Adrenal gland (tissue), 12 donors: Measurements from ENCODE around the gene AK5. TPM values are rescaled to one million over a fixed set of nuclear protein-coding genes. Genes with fewer than 3 reads are reported as not detected.

Source experiments
- DNase-seq, 7 donors: peaks; one replicate each; pipeline ENCODE4 v3.0.0-alpha.2; 2019 to 2020
- H3K27ac ChIP-seq, 5 donors: fragments of 200-600 bp; sonication (generic) in 4 of 5; 1 replicate in 3 of 5; 2 replicates in 2 of 5; pipeline versions ENCODE4 v1.5.1 to v1.8.0; 2016 to 2020; ENCODE audit warnings: mild to moderate bottlenecking in 1 of 5
- H3K27me3 ChIP-seq: fragments of 200-600 bp; 2 replicates; pipeline ENCODE4 v1.8.0; 2021
- H3K36me3 ChIP-seq, 2 donors: fragments of 200-600 bp; replicated peaks in 1 of 2; 1 replicate in 1 of 2; 2 replicates in 1 of 2; pipeline versions ENCODE4 v1.5.1 to v1.8.0; 2018 to 2022
- H3K4me1 ChIP-seq, 2 donors: fragments of 200-600 bp; replicated peaks in 1 of 2; 1 replicate in 1 of 2; 2 replicates in 1 of 2; pipeline versions ENCODE4 v1.5.1 to v1.8.0; 2018 to 2021
- H3K4me3 ChIP-seq, 4 donors: fragments of 200-600 bp; sonication (generic) in 3 of 4; one replicate each; pipeline ENCODE4 v1.5.1; 2016 to 2018
- H3K9me3 ChIP-seq, 3 donors: fragments of 200-600 bp; sonication (generic) in 1 of 3; replicated peaks in 1 of 3; 1 replicate in 2 of 3; 2 replicates in 1 of 3; pipeline versions ENCODE4 v1.5.1 to v1.8.0; 2016 to 2021
- POLR2A ChIP-seq, 2 donors: fragments of 450-650 bp; IDR thresholded peaks; one replicate each; pipeline ENCODE4 v1.6.1; 2017; ENCODE audit warnings: antibody characterized with exemption in 2 of 2, mild to moderate bottlenecking in 2 of 2, moderate library complexity in 1 of 2
- WGBS, 4 donors: extraction: QIAGEN DNeasy Blood & Tissue Kit in 2 of 4; methylation state at CpG; one replicate each; pipeline versions ENCODE4 v1.1.5 to v1.1.7; 2013 to 2017; 5-methylcytosine and 5-hydroxymethylcytosine counted together
- intact Hi-C, 2 donors: fragments of 100-400 bp; cut with DNase I; formaldehyde crosslinking; loops; one replicate each; pipeline versions ENCODE4 v1.14.1 to v1.15.0; 2022 to 2023
- polyA plus RNA-seq, 3 donors: library from polyadenylated mRNA; stranded (reverse); fragments of 200-250 nt in 2 of 3; fragments of 350-450 nt in 1 of 3; fragmentation: Illumina TruSeq in 1 of 3; extraction: RNeasy Lipid Tissue Mini Kit (QIAGEN cat#74804) in 1 of 3; gene quantifications; one replicate each; pipeline ENCODE4 v1.2.3, GENCODE V29; 2013 to 2014
- total RNA-seq, 9 donors: library from RNA; depleted of rRNA in 4 of 9; stranded (reverse); fragments of >200 nt in 4 of 9; fragments of 120-200 nt in 1 of 9; fragmentation: NEBNext Ultra II Directional in 1 of 9; extraction: Animal tissue kit (Norgen Biotek cat#: 25700) in 1 of 9; gene quantifications; one replicate each; pipeline versions ENCODE4 v1.1.0 to v1.2.4, GENCODE V29; 2013 to 2023
- TF ChIP-seq, protein P1 (sequence below), 6 experiments: fragments of 450-650 bp in 4 of 6; fragments of 200-600 bp in 2 of 6; sonication (generic) in 1 of 6; IDR thresholded peaks; 1 replicate in 5 of 6; 2 replicates in 1 of 6; pipeline versions ENCODE4 v1.5.1 to v1.8.0; 2016 to 2021; ENCODE audit warnings: antibody characterized with exemption in 6 of 6, mild to moderate bottlenecking in 2 of 6, moderate library complexity in 1 of 6
- donor health status: healthy with polysubstance abuse.
- donor health status: Bipolar disorder and iron deficiency.
- donor health status: DM: yes; HTN: yes; CAD: no.
- donor health status: DM: no; HTN: no; CAD: no.
- donor health status: DM: no; HTN: no; CAD: no.
- donor health status: DM: yes; HTN: yes; CAD: no.

AK5 gene
- total and polyA plus RNA-seq, 12 donors = 0.34 to 2.3 (median 1.1) TPM; not detected in 4

DNA sequence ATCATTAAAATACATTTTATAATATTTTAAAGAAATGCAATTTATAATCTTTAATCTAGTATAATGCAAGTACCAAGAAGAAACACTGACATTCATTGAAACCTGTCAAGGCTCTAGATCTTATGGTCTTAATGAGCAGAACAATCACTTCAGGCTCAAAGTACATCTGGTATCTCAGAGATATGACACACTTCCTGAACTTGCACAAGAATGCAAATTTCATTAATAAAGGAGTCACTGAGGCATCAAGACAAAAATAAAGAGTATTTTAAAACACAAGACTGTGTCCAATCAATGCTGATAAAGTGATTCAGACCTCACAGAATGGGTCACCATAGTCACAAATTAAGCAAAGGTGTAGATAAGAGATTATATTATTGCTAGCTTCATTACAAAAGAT lies 178.1 kb downstream of the AK5 start:
- no peaks in the 10 kb centered on the region for H3K4me1 ChIP-seq
- H3K27ac ChIP-seq = no peak overlapping the region
- H3K4me3 ChIP-seq = no peak overlapping the region
- TF ChIP-seq POLR2A (IDR thresholded peaks at IDR 0.05) = no peak
- TF ChIP-seq, protein P1, sequence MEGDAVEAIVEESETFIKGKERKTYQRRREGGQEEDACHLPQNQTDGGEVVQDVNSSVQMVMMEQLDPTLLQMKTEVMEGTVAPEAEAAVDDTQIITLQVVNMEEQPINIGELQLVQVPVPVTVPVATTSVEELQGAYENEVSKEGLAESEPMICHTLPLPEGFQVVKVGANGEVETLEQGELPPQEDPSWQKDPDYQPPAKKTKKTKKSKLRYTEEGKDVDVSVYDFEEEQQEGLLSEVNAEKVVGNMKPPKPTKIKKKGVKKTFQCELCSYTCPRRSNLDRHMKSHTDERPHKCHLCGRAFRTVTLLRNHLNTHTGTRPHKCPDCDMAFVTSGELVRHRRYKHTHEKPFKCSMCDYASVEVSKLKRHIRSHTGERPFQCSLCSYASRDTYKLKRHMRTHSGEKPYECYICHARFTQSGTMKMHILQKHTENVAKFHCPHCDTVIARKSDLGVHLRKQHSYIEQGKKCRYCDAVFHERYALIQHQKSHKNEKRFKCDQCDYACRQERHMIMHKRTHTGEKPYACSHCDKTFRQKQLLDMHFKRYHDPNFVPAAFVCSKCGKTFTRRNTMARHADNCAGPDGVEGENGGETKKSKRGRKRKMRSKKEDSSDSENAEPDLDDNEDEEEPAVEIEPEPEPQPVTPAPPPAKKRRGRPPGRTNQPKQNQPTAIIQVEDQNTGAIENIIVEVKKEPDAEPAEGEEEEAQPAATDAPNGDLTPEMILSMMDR (IDR thresholded peaks at IDR 0.05) = no peak
- no peaks in the 10 kb centered on the region for H3K9me3 ChIP-seq
- peaks cover 4% of the 10 kb centered on the region for H3K27me3 ChIP-seq
- intact Hi-C loops = no loop called here
- H3K36me3 ChIP-seq = no peaks in the 10 kb centered on the region
- DNase-seq = no peak

DNA sequence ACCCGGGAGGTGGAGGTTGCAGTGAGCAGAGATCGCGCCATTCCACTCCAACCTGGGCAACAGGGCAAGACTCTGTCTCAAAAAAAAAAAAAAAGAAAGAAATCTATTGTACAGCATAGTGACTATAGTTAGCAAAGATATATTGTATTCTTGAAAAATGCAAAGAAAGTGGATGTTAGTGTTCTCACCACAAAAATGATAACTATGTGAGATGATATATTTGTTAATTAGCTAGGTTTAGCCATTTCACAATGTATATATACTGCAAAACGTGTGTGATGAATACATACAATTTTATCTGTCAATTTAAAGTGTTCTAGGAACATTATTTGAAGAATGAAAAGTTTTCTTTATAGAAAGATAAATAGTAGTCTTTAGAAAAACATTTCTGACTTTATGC lies 179.9 kb downstream of the AK5 start:
- intact Hi-C loops = no loop called here
- no peak for DNase-seq
- no peaks in the 10 kb centered on the region for H3K36me3 ChIP-seq
- H3K27ac ChIP-seq = no peak overlapping the region
- no peaks in the 10 kb centered on the region for H3K4me1 ChIP-seq
- no peak overlapping the region for H3K4me3 ChIP-seq
- H3K9me3 ChIP-seq = no peaks in the 10 kb centered on the region
- TF ChIP-seq, protein P1 (IDR thresholded peaks at IDR 0.05) = no peak
- peaks cover 4% of the 10 kb centered on the region for H3K27me3 ChIP-seq
- 71 to 76% (median 73%) methylated on average over 4 of the region's 4 CpGs for WGBS, 4 donors

DNA sequence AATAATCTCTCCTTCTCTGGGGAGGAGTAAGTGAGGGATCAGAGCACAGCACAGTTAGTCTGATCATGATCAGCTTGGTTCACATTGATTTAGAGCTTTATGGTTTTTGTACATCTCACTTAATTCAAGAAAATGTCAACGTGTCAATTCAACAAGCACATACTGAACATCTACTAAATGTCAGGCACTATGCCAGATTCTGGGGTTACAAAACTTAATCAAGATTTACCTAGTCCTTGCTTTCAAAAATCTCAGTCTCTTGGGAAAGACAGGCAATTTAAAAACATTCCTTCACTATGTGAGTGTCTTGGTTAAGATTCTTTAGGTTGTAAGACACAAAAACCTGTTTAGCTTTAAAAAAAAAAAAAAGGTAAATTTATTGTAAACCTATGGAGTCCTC lies 181.4 kb downstream of the AK5 start:
- Histone ChIP-seq H3K9me3 (no peaks in the 10 kb centered on the region), H3K36me3 (no peaks in the 10 kb centered on the region), H3K4me1 (no peaks in the 10 kb centered on the region), H3K27ac (no peak overlapping the region), H3K27me3 (peaks cover 4% of the 10 kb centered on the region), H3K4me3 (no peak overlapping the region)
- no peak for TF ChIP-seq POLR2A (IDR thresholded peaks at IDR 0.05)
- TF ChIP-seq, protein P1 (IDR thresholded peaks at IDR 0.05) = no peak
- intact Hi-C loops = no loop called here
- DNase-seq = no peak
- 74 to 83% (median 79%) methylated on average over 1 of the region's 1 CpG for WGBS, 4 donors

DNA sequence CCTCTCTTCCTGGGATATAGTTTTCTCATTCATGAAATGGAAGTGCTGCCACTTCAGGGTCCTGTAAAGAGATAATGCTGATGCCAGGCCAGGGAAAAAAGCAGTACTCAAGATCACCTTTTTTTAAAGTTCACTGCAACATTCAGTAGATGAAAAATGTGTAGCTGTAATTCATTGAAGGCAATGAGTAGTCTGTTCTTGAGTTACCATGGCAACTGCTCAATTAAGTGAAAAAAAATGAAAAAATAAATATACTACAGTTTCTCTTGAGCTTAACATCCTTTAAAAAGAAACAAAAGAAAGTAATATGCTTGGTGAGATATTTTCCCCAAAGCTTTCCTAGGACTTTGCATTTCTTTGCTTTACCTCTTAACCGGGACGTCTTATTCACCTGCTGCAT lies 183.3 kb downstream of the AK5 start:
- 86 to 96% (median 90%) methylated on average over 2 of the region's 2 CpGs for WGBS, 4 donors
- intact Hi-C loops = no loop called here
- Histone ChIP-seq H3K27ac (no peak overlapping the region), H3K27me3 (no peaks in the 10 kb centered on the region), H3K9me3 (no peaks in the 10 kb centered on the region), H3K36me3 (no peaks in the 10 kb centered on the region), H3K4me1 (no peaks in the 10 kb centered on the region), H3K4me3 (no peak overlapping the region)
- TF ChIP-seq POLR2A (IDR thresholded peaks at IDR 0.05) = no peak
- TF ChIP-seq, protein P1 (IDR thresholded peaks at IDR 0.05) = no peak
- no peak for DNase-seq
